B cell (primary cell): ENCODE measurements around the gene CHODL. TPM values are rescaled to one million over a fixed set of nuclear protein-coding genes. Genes with fewer than 3 reads are reported as not detected.

Experiments
- ATAC-seq: fragments of 200-7000 bp; cut with Tn5 transposase; one replicate; pipeline ENCODE4 v1.10.0; 2021; ENCODE audit warnings: low read depth, mild to moderate bottlenecking, moderate number of reproducible peaks, moderate library complexity
- CTCF ChIA-PET: fragments of 350-600 bp; sonication (Branson Sonifier 250); formaldehyde crosslinking; loops from one replicate; lab custom pipeline; 2021; ENCODE audit warnings: antibody characterized with exemption, inconsistent platforms; lab: Charles Lee
- POLR2A ChIA-PET: fragments of 350-600 bp; sonication (Branson Sonifier 250); formaldehyde crosslinking; loops from one replicate; lab custom pipeline; 2021; ENCODE audit warnings: antibody characterized with exemption; lab: Charles Lee
- DNase-seq: peaks from one replicate; pipeline ENCODE4 v3.0.0; 2013
- H2AFZ ChIP-seq: 2 replicates; pipeline ENCODE4 v1.6.1; 2012; ENCODE audit warnings: mild to moderate bottlenecking, low read depth, low read length; ENCODE audit not compliant: insufficient read depth, poor library complexity, severe bottlenecking
- H3K27ac ChIP-seq, 2 donors: 1 replicate in 1 of 2; 2 replicates in 1 of 2; pipeline ENCODE4 v1.5.1; 2012 to 2013; ENCODE audit warnings: low read length in 2 of 2, mild to moderate bottlenecking in 2 of 2, moderate library complexity in 1 of 2
- H3K27me3 ChIP-seq, 4 experiments: fragments of 200-600 bp in 1 of 4; sonication (generic) in 1 of 4; replicated peaks in 1 of 4; 1 replicate in 2 of 4; 2 replicates in 2 of 4; pipeline versions ENCODE4 v1.6.1 to v1.7.0; 2013 to 2016; ENCODE audit warnings: low read length in 3 of 4, mild to moderate bottlenecking in 2 of 4, mixed read lengths in 1 of 4, moderate library complexity in 1 of 4; ENCODE audit not compliant: insufficient read depth in 4 of 4, control insufficient read depth in 3 of 4; ENCODE audit errors: control extremely low read depth in 1 of 4
- H3K36me3 ChIP-seq, 2 experiments: replicated peaks in 1 of 2; 1 replicate in 1 of 2; 2 replicates in 1 of 2; pipeline versions ENCODE4 v1.6.1 to v1.7.1; 2013; ENCODE audit warnings: low read length in 1 of 2; ENCODE audit not compliant: insufficient read depth in 2 of 2, control insufficient read depth in 1 of 2; ENCODE audit errors: control extremely low read depth in 1 of 2, extremely low read depth in 1 of 2
- H3K4me1 ChIP-seq, 2 donors: fragments of 200-600 bp in 1 of 2; sonication (generic) in 1 of 2; 1 replicate in 1 of 2; 2 replicates in 1 of 2; pipeline versions ENCODE4 v1.5.1 to v1.6.1; 2013 to 2017; ENCODE audit warnings: low read length in 2 of 2; ENCODE audit not compliant: control insufficient read depth in 2 of 2, insufficient read depth in 2 of 2
- H3K4me2 ChIP-seq: replicated peaks from 2 replicates; pipeline ENCODE3; 2012; ENCODE audit warnings: mild to moderate bottlenecking, low read depth, low read length; ENCODE audit not compliant: poor library complexity, severe bottlenecking
- H3K4me3 ChIP-seq, 5 experiments: fragments of 200-600 bp in 1 of 5; sonication (generic) in 1 of 5; 1 replicate in 3 of 5; 2 replicates in 2 of 5; pipeline versions ENCODE4 v1.5.1 to v1.7.0; 2011 to 2016; ENCODE audit warnings: low read length in 4 of 5, mild to moderate bottlenecking in 4 of 5, low read depth in 2 of 5, control low read depth in 1 of 5, moderate library complexity in 1 of 5; ENCODE audit not compliant: insufficient read depth in 1 of 5; ENCODE audit errors: control extremely low read depth in 1 of 5, extremely low read depth in 1 of 5
- H3K79me2 ChIP-seq: fragments of 200-600 bp; sonication (generic); one replicate; pipeline ENCODE4 v1.6.0; 2016; ENCODE audit warnings: low read length; ENCODE audit not compliant: control insufficient read depth, insufficient read depth
- H3K9ac ChIP-seq: fragments of 200-600 bp; sonication (generic); 2 replicates; pipeline ENCODE4 v1.6.1; 2017; ENCODE audit warnings: mild to moderate bottlenecking, low read length, moderate library complexity
- H3K9me3 ChIP-seq, 3 donors: one replicate each; pipeline versions ENCODE4 v1.6.1 to v1.7.1; 2013; ENCODE audit warnings: low read length in 2 of 3; ENCODE audit not compliant: control insufficient read depth in 2 of 3, insufficient read depth in 1 of 3; ENCODE audit errors: control extremely low read depth in 1 of 3
- H4K20me1 ChIP-seq: 2 replicates; pipeline ENCODE4 v1.6.0; 2012; ENCODE audit warnings: mild to moderate bottlenecking, low read length; ENCODE audit not compliant: insufficient read depth, control insufficient read depth, poor library complexity, severe bottlenecking
- H3K27ac Mint-ChIP-seq: one replicate; pipeline ENCODE4 v1.8.0; 2021; ENCODE audit warnings: mixed read lengths
- H3K27me3 Mint-ChIP-seq: one replicate; pipeline ENCODE4 v1.8.0; 2021; ENCODE audit warnings: mixed read lengths
- H3K4me1 Mint-ChIP-seq: one replicate; pipeline ENCODE4 v1.8.0; 2021; ENCODE audit warnings: mixed read lengths
- H3K4me3 Mint-ChIP-seq: one replicate; pipeline ENCODE4 v1.8.0; 2021; ENCODE audit warnings: mixed read lengths
- H3K9me3 Mint-ChIP-seq: one replicate; pipeline ENCODE4 v1.8.0; 2022; ENCODE audit warnings: mixed read lengths; ENCODE audit not compliant: insufficient read depth
- EZH2 ChIP-seq: IDR thresholded peaks from 2 replicates; pipeline ENCODE4 v1.6.1; 2012; ENCODE audit warnings: borderline replicate concordance, low read depth, mild to moderate bottlenecking, moderate library complexity, low read length; ENCODE audit not compliant: insufficient read depth, poor library complexity, severe bottlenecking
- WGBS: methylation state at CpG from one replicate; pipeline ENCODE4 v1.1.5; 2013; ENCODE audit warnings: missing lambda C conversion rate; ENCODE audit not compliant: insufficient coverage; 5-methylcytosine and 5-hydroxymethylcytosine counted together
- intact Hi-C: fragments of 100-400 bp; cut with micrococcal nuclease; formaldehyde crosslinking; loops from one replicate; pipeline ENCODE4 v1.10.0; 2022
- polyA plus RNA-seq: library from polyadenylated mRNA; depleted of rRNA; stranded (reverse); fragments of >200 nt; gene quantifications from 2 replicates; pipeline ENCODE4 v1.2.3, GENCODE V29; 2012
- total RNA-seq, 2 donors: library from RNA; stranded (reverse); fragments of 120-200 nt in 1 of 2; gene quantifications; 1 replicate in 1 of 2; 2 replicates in 1 of 2; pipeline versions ENCODE4 v1.2.3 to v1.2.4, GENCODE V29; 2013 to 2022
- TF ChIP-seq, protein P1 (sequence below): fragments of 200-600 bp; IDR thresholded peaks from one replicate; pipeline ENCODE4 v1.8.0; 2022; ENCODE audit warnings: antibody characterized with exemption, mild to moderate bottlenecking

CHODL gene
- total and polyA plus RNA-seq, 2 donors (not counting 1 experiment from before 2014, with no cell fraction given): 0.04 to 0.20 TPM

- no peak for TF ChIP-seq EZH2
- TF ChIP-seq, protein P1, sequence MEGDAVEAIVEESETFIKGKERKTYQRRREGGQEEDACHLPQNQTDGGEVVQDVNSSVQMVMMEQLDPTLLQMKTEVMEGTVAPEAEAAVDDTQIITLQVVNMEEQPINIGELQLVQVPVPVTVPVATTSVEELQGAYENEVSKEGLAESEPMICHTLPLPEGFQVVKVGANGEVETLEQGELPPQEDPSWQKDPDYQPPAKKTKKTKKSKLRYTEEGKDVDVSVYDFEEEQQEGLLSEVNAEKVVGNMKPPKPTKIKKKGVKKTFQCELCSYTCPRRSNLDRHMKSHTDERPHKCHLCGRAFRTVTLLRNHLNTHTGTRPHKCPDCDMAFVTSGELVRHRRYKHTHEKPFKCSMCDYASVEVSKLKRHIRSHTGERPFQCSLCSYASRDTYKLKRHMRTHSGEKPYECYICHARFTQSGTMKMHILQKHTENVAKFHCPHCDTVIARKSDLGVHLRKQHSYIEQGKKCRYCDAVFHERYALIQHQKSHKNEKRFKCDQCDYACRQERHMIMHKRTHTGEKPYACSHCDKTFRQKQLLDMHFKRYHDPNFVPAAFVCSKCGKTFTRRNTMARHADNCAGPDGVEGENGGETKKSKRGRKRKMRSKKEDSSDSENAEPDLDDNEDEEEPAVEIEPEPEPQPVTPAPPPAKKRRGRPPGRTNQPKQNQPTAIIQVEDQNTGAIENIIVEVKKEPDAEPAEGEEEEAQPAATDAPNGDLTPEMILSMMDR: no peak
- POLR2A ChIA-PET: no interaction called here
- H3K4me1 ChIP-seq: no peaks in the 10 kb centered on the region
- Mint-ChIP-seq H3K27ac (no peak overlapping the region), H3K27me3 (no peaks in the 10 kb centered on the region), H3K9me3 (no peaks in the 10 kb centered on the region), H3K4me1 (no peaks in the 10 kb centered on the region), H3K4me3 (no peak overlapping the region)
- no peak overlapping the region for H3K27ac ChIP-seq
- no peak overlapping the region for H3K9ac ChIP-seq
- CTCF ChIA-PET: no interaction called here
- no peaks in the 10 kb centered on the region for H3K79me2 ChIP-seq
- no peak for ATAC-seq
- H3K4me3 ChIP-seq: no peak overlapping the region
- H3K36me3 ChIP-seq: no peaks in the 10 kb centered on the region
- H4K20me1 ChIP-seq: no peaks in the 10 kb centered on the region
- no peaks in the 10 kb centered on the region for H3K27me3 ChIP-seq
- no peak for DNase-seq
- intact Hi-C loops: no loop called here
- WGBS: no CpG with 5 or more reads among the region's 2 CpGs
- H3K9me3 ChIP-seq: no peaks in the 10 kb centered on the region
- no peak overlapping the region for H3K4me2 ChIP-seq
- no peak overlapping the region for H2AFZ ChIP-seq
Measured at GRCh38 chr21:18253221-18253620, 8.6 kb downstream of the CHODL start.

DNA sequence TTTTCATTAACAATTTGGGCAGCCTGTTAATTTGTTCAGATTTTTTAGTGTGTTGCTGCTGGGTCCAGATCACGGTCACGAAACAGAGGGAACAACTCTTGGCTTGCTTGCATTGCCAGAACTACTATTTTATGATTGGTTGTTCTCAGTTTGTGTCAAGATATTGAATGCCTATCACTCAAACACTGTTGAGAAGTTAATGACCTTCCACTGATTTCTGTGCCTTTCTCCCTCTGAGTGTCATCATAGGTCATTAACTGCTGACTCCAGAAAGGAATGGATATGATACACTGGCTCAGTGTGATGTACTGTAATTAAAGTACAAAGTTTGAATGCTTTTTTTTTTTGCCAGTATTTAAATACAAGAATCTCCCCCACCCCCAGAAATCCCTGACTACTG, 9.2 kb downstream of the CHODL start:
- POLR2A ChIA-PET: no interaction called here
- H3K4me3 ChIP-seq: no peak overlapping the region
- no peaks in the 10 kb centered on the region for H3K36me3 ChIP-seq
- H3K4me1 Mint-ChIP-seq: no peaks in the 10 kb centered on the region
- no peaks in the 10 kb centered on the region for H3K9me3 ChIP-seq
- H3K27ac ChIP-seq: no peak overlapping the region
- no peaks in the 10 kb centered on the region for H3K9me3 Mint-ChIP-seq
- H2AFZ ChIP-seq: no peak overlapping the region
- no peak for DNase-seq
- ATAC-seq: no peak
- no peaks in the 10 kb centered on the region for H3K27me3 ChIP-seq
- no peak overlapping the region for H3K4me2 ChIP-seq
- H3K27me3 Mint-ChIP-seq: no peaks in the 10 kb centered on the region
- 92% methylated on average over 2 of the region's 2 CpGs for WGBS
- H3K79me2 ChIP-seq: no peaks in the 10 kb centered on the region
- TF ChIP-seq EZH2: no peak
- TF ChIP-seq, protein P1: no peak
- H3K4me3 Mint-ChIP-seq: no peak overlapping the region
- H3K4me1 ChIP-seq: no peaks in the 10 kb centered on the region
- no peak overlapping the region for H3K27ac Mint-ChIP-seq
- H3K9ac ChIP-seq: no peak overlapping the region
- CTCF ChIA-PET: no interaction called here
- no peaks in the 10 kb centered on the region for H4K20me1 ChIP-seq
- intact Hi-C loops: no loop called here
